ENCODE results near the gene KIAA0513.
A peak's percentile ranks its signal among the peaks of the same experiment; 100 is the strongest.

KIAA0513 gene

GRCh38 chr16:85004587-85005205 is 22.9 kb upstream of the KIAA0513 start:
- DNase-seq (ENCODE audit: low read depth in 2 of 2, low spot score in 1 of 2) = no peak

DNA sequence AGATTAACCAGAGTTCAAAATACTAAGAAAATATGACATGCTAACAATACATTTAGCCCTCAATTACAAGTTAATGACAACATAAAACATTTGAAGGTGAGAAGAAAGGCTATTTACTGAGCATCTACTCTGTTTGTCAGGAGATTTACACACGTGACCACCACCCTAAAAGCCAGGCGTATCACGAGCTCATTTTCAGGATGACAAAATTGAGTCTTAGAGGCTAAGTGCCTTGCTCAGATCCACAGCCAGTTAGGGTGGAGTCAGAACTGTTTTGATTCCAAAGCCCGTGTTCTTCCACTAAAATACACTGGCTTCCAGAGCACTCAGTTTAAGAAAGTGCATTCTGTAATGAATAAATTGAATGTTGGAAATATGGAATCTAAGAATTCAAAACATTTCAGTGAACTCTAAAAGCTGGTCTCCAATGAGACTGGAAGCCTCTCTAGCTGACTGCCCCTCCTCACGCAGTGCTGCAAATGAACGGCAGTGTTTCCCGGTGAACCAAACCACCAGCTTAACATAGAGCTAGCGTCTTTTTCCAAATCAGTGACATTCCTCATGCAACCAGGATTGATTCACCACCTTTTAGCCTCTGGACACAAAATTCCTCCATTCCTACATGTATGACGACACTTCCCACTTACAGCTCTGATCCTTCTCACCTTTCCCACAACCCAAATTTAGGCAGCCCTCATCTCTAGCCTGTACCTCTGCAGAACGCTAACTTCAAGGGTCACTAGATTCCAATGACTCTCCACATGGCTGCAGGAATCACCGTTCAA is 22.1 kb upstream of the KIAA0513 start:
- no peak for DNase-seq (ENCODE audit: low read depth in 2 of 2, low spot score in 1 of 2)

- DNase-seq (ENCODE audit: low read depth in 2 of 2, low spot score in 1 of 2) = no peak
Measured at GRCh38 chr16:85006639-85007038, 21.0 kb upstream of the KIAA0513 start.

DNA sequence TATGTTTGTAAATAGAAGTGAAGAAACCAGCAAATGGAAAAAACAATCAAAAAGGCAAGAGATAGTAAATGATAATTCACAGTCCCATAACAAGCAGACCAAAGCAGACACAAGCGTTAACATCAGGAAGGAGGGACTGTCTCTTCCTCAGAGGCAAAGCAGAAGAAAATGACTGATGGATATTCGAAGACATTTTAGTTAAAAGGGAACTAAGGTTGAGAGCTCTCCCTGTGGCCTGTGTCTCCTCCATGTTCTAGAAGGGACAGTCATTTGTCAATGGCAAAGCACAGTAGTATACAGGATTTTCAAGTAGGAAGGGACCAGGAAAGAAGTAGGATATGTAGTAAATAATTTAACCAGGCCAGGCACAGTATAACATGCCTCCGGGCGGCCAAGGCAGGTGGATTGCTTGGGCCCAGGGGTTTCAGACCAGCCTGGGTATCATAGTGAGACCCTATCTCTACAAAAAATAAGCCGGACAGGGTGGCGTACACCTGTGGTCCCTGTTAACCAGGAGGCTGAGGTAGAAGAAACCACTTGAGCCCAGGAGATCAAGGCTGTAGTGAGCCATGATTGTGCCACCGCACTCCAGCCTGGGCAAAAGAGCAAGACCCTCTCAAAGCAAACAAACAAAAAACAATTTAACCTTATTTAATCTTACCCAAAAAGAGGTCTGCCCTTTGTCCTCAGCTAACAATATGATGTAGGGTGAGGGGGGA is 19.9 kb upstream of the KIAA0513 start:
- no peak for DNase-seq (ENCODE audit: low read depth in 2 of 2, low spot score in 1 of 2)

DNA sequence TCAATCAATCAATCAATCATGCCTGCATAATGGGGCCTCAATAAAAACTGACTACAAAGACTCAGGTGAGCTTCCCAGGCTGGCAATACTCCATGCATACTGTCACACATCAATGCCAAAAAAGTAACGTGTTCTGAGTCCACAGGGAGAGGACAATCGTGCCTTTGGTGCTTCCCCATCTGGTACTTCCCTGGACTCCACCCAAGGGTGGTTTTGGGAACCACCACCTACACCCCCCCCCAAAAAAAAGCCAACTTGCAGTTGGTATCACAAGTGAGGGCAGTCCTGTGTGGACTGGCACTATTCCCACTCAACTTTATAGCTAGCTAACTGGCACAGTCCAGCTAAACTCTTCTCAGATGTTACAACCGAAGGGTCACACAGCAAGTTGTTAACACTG is 19.3 kb upstream of the KIAA0513 start:
- DNase-seq (ENCODE audit: low read depth in 2 of 2, low spot score in 1 of 2) = no peak

DNA sequence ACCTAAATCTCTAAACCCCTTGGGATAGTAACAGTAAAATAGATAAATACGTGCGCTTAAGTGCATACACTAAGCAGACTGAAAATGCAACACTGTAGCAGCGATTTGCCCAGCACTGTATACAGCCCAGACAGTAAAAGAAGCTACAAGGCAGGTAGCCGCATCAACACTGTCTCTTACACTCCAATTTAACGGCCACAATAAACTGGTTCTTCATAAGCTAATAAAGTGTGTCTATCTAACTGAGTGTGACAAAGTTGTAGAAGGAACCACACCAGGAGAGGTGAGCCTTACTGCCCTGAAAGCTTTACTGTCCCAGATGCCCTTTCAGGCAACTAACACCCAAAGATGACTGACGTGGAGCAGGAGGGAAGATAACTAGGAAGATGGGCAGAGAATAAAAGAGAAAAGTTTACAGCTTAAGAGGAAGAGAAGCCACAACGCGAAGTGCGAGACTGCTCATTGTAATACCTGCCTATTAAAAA is 17.1 kb upstream of the KIAA0513 start:
- DNase-seq (ENCODE audit: low read depth in 2 of 2, low spot score in 1 of 2) = no peak

DNA sequence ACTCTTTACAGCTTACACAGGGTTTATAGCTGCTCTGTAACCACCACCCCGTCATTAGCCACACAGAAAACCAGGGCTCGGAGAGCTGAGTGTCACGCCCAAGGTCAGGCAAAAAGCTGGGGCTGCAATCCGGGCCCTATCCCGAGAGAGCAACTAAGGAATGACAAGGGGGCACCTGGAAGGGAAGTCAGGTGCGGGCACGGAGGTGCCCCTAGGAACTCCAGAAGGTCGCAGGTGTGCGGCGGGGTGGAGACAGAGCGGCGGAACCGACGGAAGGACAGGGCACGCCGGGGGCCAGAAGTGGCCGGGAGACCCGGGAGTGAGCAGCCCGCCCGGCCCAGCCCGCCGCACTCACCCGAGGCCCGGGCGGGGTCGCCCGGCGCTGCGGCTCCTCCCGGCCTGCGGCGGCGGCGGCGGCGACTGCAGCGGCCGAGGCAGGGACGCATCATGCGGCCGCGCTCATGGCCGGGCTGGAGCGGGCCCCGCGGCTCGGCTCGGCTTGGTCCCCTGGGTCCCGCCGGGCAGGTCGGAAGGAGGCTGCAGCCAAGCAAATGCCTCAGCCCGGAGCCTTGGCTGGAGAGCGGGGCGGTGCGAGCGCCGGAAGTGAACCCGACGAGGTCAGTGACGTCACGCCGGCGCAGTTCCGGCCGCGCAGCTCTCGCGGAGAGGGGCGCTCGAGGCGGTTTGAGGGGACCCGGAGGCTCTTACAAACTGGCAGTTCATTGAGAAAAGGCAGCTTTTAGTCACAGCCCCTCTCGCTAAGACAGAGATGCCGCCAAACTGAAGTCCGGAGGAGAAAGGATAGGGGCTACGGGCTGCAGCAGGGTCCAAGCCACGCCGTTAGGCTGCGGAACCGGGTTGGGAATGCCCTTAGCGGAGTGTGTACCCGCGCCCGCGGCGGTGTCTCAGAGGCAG is 16.4 kb upstream of the KIAA0513 start, which contains the start of gene ZDHHC7:
Gene ZDHHC7, minus strand, starts transcription at position 605 of the 915 bp plus-strand sequence. CDS start 20,917 bp downstream, outside the sequence.
- DNase-seq (ENCODE audit: low read depth in 2 of 2, low spot score in 1 of 2) = peak; percentile 72 to 80

GRCh38 chr16:85011846-85012284 is 15.7 kb upstream of the KIAA0513 start:
- DNase-seq (ENCODE audit: low read depth in 2 of 2, low spot score in 1 of 2) = no peak

GRCh38 chr16:85014311-85014710 is 13.3 kb upstream of the KIAA0513 start:
- DNase-seq (ENCODE audit: low read depth in 2 of 2, low spot score in 1 of 2) = no peak

DNA sequence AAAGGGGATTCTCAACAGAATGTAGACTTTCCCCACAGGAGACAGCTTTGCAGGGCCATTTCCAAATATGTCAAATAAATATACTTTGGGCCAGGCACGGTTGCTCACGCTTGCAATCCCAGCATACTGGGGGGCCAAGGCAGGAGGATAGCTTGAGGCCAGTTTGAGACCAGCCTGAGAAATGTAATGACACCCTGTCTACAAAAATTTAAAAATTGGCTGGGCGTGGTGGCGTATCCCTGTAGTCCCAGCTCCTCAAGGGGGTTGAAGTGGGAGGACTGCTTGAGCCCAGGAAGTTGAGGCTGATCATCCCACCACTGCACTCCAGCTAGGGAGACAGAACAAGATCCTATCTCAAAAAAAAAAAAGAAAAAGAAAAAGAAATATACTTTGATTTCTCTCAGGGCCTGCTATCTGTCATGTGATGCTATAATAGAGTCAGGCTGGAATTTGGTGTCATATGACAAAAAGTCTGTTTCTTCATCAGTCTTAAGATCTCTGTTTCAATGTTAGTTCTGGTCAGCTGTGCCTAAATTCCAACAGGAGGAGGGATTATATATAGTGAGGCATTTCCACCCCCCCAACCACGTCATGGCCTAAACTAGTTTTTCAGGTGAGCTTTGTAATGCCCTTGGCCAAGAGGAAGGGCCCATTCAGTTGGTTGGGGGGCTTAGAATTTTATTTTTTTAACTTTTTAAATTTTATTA is 12.0 kb upstream of the KIAA0513 start:
- no peak for DNase-seq (ENCODE audit: low read depth in 2 of 2, low spot score in 1 of 2)

- DNase-seq (ENCODE audit: low read depth in 2 of 2, low spot score in 1 of 2) = no peak
Measured at GRCh38 chr16:85017151-85017550, 10.4 kb upstream of the KIAA0513 start.

GRCh38 chr16:85017633-85018032 is 10.0 kb upstream of the KIAA0513 start:
- DNase-seq (ENCODE audit: low read depth in 2 of 2, low spot score in 1 of 2) = no peak

- DNase-seq (ENCODE audit: low read depth in 2 of 2, low spot score in 1 of 2) = no peak
Measured at GRCh38 chr16:85018529-85019236, 8.9 kb upstream of the KIAA0513 start.

GRCh38 chr16:85019659-85020245 is 7.8 kb upstream of the KIAA0513 start:
- DNase-seq (ENCODE audit: low read depth in 2 of 2, low spot score in 1 of 2) = no peak

DNA sequence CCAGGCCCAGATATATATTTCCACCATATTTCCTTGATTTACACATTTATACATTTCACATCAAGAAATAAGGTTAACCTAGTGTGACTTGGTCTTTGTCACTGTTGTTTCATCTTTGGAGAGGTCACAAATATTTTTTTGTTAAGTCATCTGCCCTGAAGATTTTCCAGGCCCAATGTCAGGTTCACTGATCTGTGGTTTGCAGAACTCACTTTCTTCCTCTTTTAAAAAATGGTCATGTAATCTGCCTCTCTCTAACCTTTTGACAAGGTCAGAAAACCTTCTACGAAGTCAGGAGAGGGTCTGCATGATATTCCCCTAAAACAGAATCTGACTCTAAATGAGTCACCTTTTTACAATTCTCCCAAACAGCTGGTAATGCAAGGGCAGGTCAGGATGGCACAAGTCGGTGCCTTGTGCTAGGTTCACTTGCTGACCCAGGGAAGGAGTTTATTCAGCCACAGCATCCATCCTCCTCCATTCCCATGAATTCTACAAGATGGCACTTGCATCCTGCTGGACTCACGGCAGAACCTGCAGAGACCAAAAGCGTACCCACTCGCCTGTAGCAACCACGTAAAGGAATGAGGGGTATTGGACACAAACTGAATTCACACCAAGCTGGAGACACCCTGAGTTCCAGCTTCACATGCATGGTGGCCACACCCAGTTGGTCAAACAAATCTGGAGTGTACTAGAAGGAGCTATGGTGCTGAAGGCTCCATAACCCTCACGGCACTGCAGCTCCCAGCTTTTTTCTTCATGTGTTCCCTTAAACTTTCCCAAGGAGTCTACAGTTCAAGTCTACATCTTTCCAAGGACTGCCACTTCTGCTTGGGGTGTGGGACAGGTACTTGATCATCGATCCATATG is 1.6 kb upstream of the KIAA0513 start:
- DNase-seq (ENCODE audit: low read depth in 2 of 2, low spot score in 1 of 2) = no peak

DNA sequence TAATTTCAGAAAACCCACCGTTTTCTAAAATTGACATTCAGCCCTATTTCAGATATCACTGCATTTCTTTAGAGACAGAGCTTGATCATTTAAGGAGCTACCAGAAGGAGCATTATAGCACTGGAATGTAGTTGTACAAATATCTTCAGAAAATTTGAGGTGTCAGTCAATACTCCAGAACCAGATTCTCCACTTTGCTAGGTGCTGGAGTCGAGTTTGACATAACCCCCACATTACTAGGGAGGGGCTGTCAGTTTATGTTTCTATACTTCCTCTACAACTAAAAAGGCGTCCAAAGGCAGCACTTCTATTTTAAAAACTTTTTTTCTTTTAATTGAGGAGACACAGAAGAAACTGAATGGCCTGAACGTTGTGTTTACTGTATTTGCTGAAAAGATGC is 892 bp upstream of the KIAA0513 start:
- no peak for DNase-seq (ENCODE audit: low read depth in 2 of 2, low spot score in 1 of 2)

DNA sequence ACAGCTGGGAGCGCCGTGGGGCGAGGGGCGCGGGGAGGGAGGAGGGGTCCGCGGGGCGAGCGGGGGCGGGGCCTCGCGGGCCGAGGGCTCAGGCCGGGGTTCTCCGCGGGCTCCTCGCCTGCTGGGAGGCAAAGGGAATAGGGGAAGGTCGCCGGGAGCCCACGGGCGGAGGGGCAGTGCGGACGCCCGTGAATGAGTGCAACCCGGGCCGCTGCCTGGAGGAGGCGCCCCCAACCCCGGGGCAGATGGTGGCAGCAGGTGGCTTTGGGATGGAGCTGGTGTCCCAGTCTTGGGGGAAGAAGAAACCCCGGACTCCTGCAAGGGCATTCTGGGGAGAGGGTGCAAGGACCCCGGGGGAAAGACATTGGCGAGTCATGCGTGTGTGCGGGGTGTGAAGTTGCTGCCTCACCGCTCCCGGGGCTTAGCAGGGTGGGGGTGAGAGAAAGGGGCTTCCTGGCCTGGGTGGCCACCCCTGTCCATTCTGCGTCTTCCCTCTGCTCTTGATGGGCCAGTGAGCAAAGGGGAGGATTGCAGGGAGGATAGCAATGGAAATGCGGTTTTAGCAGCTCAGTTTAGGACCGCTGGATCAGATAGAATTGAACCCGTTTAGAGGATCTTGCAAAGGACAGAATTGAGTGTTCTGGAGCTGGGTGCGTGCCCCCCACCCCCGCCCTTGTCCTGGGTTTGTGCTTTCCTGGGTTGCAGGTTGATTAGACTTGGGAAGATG is 526 bp downstream of the KIAA0513 start:
- DNase-seq (ENCODE audit: low read depth in 2 of 2, low spot score in 1 of 2) = no peak
